Ureter (tissue), 1 donor: ENCODE measurements around the gene STK32C. TPM values are rescaled to one million over a fixed set of nuclear protein-coding genes. Genes with fewer than 3 reads are reported as not detected.

Experiments used
- DNase-seq: peaks from one replicate; pipeline ENCODE4 v3.0.0-alpha.2; 2020; ENCODE audit warnings: low spot score
- total RNA-seq: library from RNA; stranded (reverse); gene quantifications from one replicate; pipeline ENCODE4 v1.2.4, GENCODE V29; 2023
- donor health status: DM: yes; HTN: yes; CAD: no.

Gene STK32C
- total RNA-seq, 1 donor from 2014 or later: 10.8 TPM

DNA sequence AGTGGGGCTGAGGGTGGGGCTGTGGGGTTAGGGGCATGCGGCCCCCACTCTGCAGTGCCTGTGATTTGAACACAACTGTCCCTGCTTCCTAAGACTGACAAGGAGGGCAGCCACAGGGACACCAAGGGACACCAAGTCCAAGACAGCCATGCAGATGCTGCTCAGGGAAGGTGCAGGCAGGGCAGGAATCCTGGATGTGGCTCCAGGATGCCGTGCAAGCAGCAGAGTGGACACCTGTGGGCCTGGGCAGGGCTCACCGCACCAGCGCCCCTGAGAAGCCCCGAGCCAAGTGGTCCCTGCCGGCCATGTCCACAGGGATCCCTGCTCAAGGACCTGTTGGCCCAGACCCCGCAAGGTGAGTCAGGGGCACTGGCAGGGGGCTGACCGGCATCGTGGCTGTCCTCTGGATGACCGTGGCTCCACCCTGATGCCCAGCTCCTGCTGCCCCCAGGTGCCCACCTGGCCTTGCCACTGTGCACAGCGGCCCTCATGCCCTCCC, 58.5 kb downstream of the STK32C start:
- no peak for DNase-seq

DNA sequence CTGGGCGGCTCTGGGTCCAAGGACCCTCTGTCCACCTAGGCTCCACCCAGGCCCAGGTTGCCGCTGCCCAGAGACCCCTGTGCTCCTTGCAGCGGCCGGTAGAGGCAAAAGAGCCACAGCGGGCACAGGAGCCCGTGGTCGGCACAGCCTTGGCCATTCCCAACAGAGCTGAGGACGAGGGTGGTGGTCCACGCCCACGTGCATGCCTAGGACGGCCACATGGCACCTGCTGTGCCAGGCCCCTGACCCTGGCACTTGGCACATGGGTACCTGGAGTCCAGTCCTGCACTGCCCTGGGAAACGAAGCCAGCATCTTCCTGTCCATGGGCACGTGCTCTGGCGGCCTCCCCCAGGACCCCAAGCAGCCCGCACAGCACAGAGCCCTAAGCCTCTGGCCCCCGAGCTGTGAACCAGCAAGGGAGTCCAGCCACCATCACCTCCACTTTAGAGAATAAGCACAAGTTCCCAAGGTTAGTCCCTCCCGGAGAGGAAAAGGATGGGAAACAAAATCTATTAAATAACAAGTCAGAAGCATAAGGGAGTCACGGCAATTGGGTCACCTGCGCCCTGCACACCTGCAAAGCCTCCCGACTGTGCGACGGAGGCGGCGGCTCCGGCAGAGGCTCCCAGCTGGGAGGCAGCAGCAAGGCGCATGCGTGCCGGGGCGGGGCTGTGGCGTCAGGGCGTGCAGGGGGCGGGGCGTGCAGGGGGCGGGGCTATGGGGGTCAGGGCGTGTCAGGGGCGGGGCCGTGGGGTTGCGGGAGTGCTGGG, 59.1 kb downstream of the STK32C start:
- no peak for DNase-seq

DNA sequence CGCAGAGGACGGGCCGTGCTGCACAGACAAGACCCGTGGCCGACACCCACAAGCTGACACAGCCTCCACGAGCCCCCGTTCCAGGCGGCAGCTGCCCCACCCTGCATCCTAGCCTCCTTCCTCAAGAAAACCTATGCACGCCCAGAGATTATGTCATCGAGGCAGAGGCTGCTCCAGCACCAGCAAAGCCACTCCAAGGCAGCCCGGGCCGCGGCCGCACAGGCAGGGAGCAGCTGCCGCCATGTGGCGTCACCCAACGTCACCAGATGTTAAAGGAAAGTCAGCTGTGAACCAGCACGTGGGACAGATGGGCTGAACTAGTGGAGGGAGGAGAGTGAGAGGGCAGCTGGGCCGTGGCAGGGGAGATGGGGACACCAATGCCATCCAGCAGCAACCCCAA, 59.8 kb downstream of the STK32C start:
- DNase-seq: no peak

DNA sequence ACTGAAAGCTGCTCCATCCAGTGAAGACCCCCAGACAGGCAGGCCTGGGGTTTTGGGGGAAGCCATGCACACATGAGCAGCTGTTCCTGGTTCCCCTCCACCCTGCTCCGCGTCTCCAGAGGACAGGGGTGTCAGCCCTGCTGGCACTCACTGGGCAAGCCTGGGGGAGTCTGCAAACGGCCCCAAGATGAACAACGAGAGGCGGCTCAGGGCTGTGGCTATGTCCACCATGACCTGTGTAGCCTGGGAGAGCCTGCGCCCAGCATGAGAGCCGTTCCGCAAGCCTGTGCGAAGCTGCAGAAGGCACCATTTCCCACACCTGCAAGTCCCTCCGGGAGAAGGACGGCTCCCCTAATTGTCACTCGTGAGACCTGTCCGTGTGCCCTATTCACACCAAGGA, 61.5 kb downstream of the STK32C start:
- DNase-seq: no peak

DNA sequence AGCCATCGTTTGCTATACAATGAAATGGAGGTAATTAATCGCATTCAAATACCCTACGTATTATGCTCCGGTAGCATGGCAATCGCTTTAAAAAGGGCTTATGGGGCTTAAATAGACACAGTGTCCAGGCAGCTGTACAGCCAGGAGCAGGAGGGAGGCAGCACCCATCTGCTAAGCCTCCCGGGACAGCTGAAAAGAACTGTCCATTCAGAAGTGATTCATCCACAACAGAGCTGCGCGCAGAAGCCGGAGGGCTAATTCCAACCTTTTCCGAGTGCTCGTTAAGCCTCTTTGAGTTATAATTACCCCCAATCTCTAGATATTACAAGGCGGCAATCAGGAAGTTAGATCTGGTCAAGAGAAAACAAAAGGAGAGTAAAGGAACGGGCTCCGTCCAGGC, 62.7 kb downstream of the STK32C start:
- no peak for DNase-seq

DNA sequence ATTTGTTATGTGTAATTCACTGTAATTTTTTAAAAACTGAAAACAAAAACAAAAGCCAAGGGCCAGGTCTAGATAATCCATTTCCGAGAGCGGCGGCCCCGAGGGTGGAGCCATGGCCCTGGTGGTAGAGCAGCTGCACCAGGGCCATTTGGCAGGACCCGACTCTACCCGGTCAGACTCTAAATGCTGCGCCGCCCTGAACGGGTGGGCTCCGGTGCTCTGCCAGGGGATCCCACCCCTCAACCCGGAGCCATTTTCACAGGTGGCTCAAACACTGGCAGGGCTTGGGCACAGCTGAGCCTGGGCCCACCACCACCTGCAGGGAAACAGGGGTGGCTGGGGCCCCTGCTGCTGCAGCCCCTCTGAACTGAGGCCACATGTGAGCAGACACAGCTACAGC, 64.1 kb downstream of the STK32C start:
- no peak for DNase-seq

DNA sequence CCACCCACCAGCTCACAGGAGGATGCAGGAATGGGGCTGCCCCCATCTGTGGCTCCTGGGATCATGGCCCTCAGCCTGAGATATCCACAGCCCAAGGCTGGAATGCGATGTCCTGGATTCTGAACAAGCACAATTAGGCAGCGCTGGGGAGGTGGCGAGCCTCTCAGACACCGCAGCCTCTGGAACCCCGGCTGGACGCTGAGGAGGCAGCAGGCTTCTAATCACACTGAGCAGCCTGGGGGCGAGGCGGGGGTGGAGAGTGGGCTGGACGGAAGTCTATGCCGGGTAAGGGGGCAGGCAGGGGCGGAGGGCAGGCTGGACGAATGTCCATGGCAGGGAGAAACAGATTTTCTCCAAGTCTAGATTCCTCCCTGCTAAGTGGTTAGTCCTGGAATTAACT, 64.6 kb downstream of the STK32C start:
- DNase-seq: no peak

DNA sequence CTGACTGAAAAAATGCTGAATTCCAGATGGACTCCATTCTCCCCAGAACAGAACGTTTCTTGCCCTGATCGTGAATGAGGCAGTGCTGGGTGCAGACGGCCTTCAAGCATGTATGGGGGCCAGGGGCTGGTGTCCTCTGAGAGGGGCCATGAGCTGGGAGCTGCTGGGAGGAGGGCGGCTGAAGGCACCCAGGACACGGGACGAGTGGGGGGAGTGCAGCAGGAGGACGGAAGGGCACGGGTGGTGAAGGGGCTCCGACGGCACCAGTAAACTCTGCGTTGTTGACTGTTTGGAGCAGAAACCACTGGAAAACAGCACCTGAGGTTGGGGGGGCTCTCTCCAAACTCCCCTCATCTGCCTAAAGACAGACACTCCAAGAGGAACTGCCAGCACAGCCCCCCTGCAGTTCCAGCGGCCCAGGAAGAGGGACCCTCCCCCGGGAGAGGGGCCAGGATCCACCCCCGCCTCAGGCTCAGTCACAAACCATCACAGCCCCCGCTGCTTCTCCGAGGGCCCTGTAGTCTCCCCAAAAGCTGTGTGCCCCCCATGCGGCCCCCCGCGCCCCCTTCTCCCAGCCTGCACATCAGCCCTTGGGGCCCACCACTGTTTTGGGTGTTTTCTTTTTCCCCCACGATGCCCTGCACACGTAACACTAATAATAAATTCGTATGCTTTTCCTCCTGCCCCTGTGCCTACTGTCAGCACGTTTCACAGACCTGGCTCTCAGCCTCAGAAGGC, 65.5 kb downstream of the STK32C start:
- DNase-seq: no peak

DNA sequence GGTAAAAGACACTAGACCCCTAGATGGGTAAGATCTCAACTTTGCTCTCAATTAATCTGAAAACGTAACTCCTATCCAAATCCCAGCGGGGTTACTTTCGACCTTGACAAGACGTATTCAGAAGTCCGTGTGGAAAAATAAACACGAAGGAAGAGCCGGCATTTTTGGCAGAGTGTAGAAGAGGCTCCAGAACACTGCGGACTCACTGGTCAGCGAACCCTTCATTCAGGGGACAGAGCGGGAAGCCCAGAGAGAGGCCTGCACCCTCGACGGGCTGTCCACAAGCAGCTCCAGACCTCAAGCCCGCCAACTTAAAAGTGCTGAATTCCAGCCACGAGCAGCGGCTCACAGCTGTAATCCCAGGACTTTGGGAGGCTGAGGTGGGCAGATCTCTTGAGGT, 66.3 kb downstream of the STK32C start:
- DNase-seq: no peak

DNA sequence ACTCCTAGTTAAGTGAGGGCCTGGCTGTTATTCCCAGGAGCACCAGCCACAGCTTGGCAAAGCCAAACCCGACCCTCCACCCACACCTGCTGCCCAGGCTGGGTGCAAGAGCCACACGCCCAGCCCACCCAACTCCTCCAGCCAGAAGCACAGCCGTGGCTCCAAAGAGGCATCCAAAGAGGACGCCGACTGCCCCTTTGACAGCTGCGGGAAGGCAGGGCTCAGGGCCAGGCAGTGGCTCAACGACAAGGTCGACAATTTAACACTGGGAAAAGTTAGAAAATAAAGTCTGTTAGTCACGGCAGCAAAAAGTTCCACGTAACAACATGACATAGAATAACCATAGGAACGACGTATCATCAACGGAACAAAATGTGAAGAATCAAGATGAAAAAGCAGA, 66.7 kb downstream of the STK32C start:
- DNase-seq: no peak

DNA sequence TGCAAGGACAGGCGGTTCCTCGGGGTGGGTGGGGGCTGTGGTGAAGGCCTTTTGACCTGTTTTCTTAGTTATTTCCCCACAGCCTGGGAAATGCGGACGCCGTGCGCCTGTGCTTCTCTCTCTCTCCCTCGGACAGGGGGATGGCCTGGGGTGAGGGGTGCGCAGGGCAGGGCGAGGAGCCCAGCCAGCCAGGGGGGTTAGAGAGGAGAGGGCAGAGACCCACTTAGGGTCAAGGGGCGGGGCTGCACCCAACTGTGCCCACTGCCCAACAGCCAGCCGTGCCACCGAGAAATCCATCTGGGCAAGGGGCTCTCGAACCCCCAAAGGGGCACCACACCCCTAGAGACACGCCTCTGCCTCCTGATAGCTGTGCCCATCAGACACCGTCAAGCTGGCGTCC, 67.2 kb downstream of the STK32C start:
- DNase-seq: no peak

DNA sequence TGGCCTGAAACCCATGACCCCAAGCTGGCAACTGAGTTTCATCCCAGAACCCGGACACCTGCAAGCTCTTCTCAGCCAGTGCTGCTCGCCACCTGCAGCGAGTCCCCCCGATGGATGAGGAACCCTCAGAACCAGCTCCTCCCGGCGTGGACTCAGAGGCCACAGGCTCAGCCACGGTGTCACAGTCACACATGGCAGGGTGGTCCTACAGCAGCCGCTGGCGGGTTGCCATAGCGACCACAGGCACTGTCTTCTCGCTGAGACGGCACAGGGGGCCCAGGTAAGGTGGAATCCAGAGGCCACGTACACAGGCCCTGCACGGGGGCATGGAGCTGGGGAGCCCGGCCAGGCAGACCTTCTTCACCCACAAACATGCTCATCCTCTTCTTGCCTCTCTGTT, 67.6 kb downstream of the STK32C start:
- DNase-seq: no peak

DNA sequence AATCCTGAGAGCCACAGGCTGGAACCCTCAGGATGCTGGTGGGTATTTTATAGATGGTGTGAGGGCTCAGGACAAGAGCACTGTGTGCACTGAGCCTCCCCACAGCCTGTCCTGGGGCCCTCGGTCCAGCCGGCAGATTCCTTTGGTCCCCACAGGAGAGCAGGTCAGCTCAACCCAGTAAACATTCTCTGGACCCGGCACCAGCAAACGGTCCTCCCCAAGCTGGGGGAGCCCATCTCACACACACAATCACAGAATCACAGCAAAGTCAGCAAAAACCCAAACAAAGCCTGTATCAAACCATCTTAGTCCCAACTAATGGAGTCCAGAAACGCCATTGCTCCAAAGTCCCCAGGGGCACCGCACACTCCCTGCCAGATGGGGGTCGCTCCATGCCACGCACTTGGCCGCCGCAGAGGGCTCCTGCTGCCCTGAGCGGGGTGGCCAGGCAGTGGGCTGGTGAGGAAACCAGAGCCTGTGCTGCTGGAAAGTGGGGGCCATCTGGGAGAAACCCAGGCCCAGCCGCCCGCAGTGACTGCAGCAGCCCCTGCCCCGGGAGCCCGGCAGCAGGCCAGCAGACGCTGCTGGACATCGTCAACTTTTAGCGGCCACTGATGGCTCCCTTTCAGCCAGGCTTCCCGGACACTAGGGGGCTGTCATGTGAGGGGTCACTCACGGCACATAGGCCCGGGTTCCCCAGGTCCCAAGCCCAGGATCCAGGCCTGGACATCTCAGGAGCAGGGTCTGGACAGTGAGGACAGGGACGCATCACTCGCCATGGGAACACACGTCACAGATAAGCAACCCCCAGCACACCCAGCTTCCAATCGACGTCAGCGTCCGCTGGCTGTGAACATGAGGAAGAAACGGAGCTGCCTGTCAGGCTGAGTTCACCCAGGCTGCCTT, 68.4 kb downstream of the STK32C start:
- DNase-seq: no peak

DNA sequence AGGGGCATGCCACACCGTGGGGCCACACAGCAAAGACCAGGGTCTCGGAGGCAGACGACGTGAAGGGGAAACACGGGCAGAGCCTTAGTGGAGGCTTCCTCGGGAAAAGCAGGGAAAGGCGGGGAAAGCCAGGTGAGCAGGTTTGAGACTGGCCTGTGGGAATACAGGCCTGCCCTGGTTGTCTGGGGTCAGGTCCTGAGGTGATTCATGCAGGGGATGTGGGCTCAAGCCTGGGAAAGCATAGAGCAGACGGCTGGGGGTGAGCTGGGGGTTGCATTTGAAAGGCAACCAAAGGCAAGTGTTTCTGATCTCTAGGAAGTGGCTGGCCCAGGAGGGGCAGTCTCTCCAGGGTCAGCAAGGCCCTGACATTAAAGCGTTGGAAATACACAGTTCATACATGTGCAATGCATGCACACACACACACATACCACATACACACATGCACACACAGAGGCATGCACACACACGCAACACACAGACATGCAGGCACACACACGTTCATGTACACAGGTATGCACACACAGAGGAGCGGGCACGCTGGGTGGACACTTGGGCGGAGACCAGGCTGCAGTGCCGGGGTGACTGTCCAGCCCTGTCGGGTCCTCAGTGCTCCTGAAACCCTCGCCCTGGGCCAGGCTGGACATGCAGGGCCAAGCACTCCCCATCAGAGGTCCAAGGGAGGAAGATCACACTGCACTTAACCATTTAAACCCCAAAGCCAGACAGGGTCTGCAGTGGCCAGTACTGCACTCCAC, 69.2 kb downstream of the STK32C start:
- DNase-seq: no peak

DNA sequence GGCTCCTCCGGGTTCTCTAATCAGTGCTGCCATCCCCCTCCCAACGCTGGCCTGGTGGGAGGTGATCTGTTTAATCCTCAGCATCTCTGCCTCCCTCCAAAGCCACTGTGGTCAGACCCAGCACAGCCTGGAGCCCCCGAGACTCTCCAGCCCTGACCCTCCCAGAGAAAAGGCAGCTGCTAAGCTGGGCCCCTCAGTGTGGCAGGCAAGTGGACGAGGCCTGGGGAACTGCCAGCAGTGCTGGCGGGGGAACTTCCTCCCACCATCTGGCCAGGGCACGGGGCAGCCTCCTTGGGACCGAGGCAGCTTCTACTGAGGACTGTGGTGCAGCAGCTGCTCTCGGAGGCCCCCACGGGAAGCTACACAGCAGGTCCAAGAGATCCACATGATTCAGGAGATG, 69.9 kb downstream of the STK32C start:
- no peak for DNase-seq

DNA sequence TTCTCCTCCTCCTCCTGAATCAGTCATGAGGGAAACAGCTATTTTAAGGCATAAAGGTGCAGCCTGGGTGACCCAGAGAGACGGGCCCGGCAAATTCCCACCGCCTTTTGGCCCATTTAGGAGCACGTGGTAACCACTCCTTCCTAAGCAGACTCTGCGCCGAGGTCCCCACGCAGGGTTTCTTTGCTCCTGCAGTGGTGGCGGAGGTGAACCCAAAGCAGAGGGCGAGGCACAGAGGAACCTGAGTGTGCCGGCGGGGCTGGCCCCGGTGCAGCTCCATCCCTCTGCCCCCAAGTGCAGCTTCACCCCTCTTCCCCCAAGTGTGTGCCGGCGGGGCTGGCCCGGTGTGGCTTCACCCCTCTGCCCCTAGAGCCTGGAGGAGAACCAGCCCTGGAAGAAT, 70.4 kb downstream of the STK32C start:
- no peak for DNase-seq

DNA sequence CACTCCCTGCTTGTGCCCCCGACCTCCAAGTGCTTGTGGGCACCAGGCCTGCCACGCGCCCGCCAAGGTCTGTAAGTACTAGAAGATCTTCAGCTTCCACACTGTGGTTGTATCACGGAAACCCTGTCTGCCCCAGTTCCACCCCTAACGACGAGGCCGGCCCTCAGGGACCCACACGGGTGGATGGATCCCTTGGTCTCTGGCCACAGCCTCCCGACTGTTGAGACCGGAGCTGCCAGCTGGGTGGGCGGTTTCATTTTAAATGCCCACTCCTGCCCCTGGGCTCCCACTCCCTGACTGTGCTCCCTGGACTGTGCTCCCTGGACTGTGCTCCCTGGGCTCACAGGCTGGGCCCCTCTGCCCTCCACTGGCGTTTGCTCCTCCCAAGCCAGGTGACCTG, 70.9 kb downstream of the STK32C start:
- no peak for DNase-seq

DNA sequence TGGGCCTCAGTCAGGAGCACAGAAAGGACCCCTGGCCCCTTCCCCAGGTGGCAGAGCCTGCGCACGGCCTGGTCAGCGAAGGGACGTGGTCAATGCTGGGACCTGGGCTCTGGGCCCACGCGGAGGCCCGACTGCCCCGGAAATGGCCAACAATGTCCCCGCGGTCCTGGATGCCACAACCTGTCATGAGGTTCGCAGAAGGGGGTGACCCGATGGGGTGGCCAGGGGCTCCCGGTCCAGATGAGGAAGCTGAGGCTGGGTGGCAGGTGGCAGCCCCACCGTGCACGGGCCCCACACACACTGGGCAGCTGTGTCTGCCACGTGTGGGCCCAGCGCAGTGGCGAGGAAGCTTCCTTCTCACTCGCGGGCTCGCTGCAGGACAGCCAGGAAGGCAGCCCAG, 71.6 kb downstream of the STK32C start:
- no peak for DNase-seq

DNA sequence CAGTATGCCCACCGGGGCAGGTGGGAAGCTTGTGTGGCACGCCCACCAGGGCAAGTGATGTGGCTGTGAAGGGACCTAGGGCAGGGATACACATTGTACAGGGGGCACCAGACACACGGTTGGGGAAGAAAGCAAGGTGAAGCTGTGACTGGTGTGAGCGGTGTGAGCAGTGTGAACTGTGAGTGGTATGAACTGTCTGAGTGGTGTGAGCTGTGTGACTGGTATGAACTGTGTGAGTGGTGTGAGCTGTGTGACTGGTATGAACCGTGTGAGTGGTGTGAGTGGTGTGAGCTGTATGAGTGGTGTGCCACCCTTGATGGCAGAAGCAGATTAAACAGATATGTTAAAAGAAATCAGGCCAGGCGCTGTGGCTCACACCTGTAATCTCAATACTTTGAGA, 72.9 kb downstream of the STK32C start:
- DNase-seq: no peak

DNA sequence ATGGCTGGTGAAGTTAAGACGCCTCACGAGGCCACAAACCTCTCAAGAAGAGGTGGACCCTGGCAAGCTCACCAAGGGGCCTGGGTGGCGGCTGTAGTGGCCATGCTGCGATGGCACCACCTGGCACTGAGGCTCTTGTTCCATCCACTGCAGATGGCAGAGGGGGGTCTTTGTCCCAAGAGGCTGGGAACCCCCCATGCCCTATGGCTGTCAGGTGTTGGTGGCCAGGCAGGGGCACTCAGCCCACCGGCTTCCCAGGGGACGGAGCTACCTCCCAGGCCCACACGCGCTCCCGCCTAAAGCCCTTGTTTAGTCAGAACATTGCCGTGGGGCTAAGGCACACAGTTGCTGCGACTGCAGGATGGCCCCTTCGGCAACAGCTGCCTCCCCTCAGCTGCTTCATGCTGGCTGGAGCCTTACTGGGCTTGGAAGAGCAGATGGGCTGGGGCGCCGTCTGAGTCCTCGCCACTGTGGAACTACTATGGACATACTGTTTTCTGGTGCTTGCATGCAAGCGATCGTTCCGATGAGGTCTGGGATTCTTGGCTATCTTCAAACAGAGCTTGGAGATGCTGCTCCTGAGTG, 74.2 kb downstream of the STK32C start:
- DNase-seq: no peak

DNA sequence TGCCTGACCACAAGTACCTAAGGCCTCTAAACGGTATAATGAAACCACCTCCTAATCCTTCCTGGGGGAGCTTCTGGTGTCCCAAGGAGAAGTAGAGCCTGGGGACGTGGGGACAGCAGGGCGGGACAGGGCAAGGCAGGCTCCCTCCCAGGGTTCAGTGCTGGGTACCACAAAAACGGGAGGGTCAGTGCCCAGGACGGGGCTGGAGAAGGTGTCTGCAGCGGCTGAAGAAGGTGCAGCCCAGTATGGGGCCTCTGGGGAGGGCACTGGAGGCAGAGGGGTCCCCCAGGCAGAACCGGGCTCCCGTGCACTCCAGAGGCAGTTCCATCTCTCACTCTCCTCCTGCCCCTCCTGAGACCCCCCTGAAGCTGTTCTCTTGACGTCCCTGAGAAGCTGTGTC, 74.8 kb downstream of the STK32C start:
- no peak for DNase-seq
